ENCODE measurements around the gene RNASEH2B.

The RNASEH2B gene

GRCh38 chr13:51003642-51004041, 94.1 kb downstream of the RNASEH2B start:
- Histone ChIP-seq H3K27me3 (ENCODE audit: insufficient read depth, low read depth, severe bottlenecking) (no peaks in the 10 kb centered on the region), H3K27ac (no peak overlapping the region), H3K4me3 (ENCODE audit: low read depth, low read length) (no peak overlapping the region), H3K36me3 (no peaks in the 10 kb centered on the region), H3K9me3 (ENCODE audit: severe bottlenecking) (no peaks in the 10 kb centered on the region)
- no peak for DNase-seq
- no peak for TF ChIP-seq CTCF (IDR thresholded peaks at IDR 0.05; ENCODE audit: low read depth, low read length)

GRCh38 chr13:51004111-51004865, 94.7 kb downstream of the RNASEH2B start:
- no peak for DNase-seq
- no peak overlapping the region for H3K4me3 ChIP-seq (ENCODE audit: low read depth, low read length)
- no peak for TF ChIP-seq CTCF (IDR thresholded peaks at IDR 0.05; ENCODE audit: low read depth, low read length)
- no peak overlapping the region for H3K27ac ChIP-seq
- H3K27me3 ChIP-seq (ENCODE audit: insufficient read depth, low read depth, severe bottlenecking), result no peaks in the 10 kb centered on the region
- no peaks in the 10 kb centered on the region for H3K36me3 ChIP-seq
- no peaks in the 10 kb centered on the region for H3K9me3 ChIP-seq (ENCODE audit: severe bottlenecking)

- no peak overlapping the region for H3K27ac ChIP-seq
- TF ChIP-seq CTCF (IDR thresholded peaks at IDR 0.05; ENCODE audit: low read depth, low read length), result no peak
- no peak overlapping the region for H3K4me3 ChIP-seq (ENCODE audit: low read depth, low read length)
Measured at GRCh38 chr13:51004918-51005460, 95.4 kb downstream of the RNASEH2B start.

GRCh38 chr13:51005566-51005965, 96.0 kb downstream of the RNASEH2B start:
- Histone ChIP-seq H3K27ac (no peak overlapping the region), H3K4me3 (ENCODE audit: low read depth, low read length) (no peak overlapping the region), H3K9me3 (ENCODE audit: severe bottlenecking) (no peaks in the 10 kb centered on the region), H3K27me3 (ENCODE audit: insufficient read depth, low read depth, severe bottlenecking) (no peaks in the 10 kb centered on the region), H3K36me3 (no peaks in the 10 kb centered on the region)
- DNase-seq, result no peak
- no peak for TF ChIP-seq CTCF (IDR thresholded peaks at IDR 0.05; ENCODE audit: low read depth, low read length)

More at GRCh38 chr13:51004918-51005460, 95.4 kb downstream of the RNASEH2B start:
- H3K27me3 ChIP-seq (ENCODE audit: insufficient read depth, low read depth, severe bottlenecking), result no peaks in the 10 kb centered on the region
- no peak for DNase-seq
- H3K9me3 ChIP-seq (ENCODE audit: severe bottlenecking), result no peaks in the 10 kb centered on the region
- H3K36me3 ChIP-seq, result no peaks in the 10 kb centered on the region

Data from WERI-Rb-1 (cell line).